ENCODE data around the gene DNAJC6. TPM values are rescaled to one million over a fixed set of nuclear protein-coding genes. Genes with fewer than 3 reads are reported as not detected.

The DNAJC6 gene
- total RNA-seq, 2 experiments from 2014 or later = 1.4 TPM

DNA sequence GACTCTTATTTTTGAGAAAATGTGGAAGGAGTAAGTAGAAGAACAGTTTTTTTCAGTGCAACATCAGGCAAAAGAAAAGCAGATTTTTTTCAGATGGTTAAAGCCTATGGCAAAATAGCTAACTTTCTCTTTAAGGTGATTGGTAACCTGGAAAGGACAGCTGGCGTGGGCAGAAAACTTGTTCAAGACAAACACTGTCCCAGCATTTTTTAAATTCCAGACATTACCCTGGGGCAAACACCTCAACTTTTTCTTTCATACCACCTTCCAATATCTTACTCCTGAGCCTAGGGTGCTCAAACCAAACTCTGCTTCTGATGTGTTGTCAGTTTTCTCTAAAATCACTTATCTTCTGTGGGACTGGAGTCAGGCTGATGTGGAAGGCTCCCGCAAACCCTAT lies 108.4 kb downstream of the DNAJC6 start:
- no peaks in the 10 kb centered on the region for H3K9me3 Mint-ChIP-seq (ENCODE audit: insufficient read depth)
- peaks cover 19% of the 10 kb centered on the region for H3K4me1 Mint-ChIP-seq (ENCODE audit: low read depth)
- DNase-seq (no peak), ATAC-seq (no peak)
- H3K36me3 Mint-ChIP-seq (ENCODE audit: low read depth) = no peaks in the 10 kb centered on the region
- no peak overlapping the region for H3K27ac Mint-ChIP-seq
- ChIA-PET CTCF (interaction anchor here (0.8 to 2.9 kb wide), 3 partner anchors 11 to 208 kb away, joined by 3 to 10 read pairs (median 5); no protein-coding TSS in a partner anchor), POLR2A (interaction anchor here (1.1 kb wide), 1 partner anchor 28 kb away, joined by 4 read pairs; no protein-coding TSS in a partner anchor)
- no peak overlapping the region for H3K4me3 Mint-ChIP-seq
- peaks cover 16% of the 10 kb centered on the region for H3K27me3 Mint-ChIP-seq (ENCODE audit: low read depth)

DNA sequence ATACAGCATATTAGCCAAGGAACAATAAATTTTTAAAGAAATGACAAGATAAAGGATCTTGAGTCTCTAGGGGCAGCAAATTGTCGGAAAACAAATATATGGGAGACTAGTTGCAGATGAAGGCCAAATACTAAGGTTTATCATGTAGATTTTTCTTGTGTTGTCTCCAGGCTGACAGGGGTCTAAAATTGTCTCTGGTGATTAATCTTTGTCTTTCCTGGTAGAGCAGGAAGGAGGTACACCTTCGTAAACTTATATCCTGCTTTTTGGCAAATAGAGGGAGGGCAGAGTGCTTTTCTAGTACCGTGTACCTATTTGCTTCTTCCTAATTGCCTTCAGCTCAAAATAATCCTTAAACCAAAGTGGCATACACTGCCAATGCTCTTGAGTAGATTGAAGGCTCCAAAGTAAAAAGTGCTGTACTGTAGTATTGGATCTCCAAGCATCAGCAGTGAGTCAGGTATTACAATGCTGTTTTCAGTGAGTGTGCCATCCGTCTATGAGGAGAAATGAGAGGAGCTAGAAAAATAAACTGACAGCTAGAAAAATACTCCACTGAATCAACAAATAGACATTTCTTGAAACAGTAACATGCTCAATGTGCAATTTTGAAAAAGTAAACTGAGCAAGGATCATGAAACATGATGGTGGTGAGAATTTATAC lies 109.3 kb downstream of the DNAJC6 start:
- CTCF ChIA-PET = interaction anchor here (0.7 to 2.9 kb wide), 7 partner anchors 12 to 356 kb away, joined by 3 to 11 read pairs (median 3); no protein-coding TSS in a partner anchor
- Mint-ChIP-seq H3K27ac (no peak overlapping the region), H3K27me3 (ENCODE audit: low read depth) (peaks cover 13% of the 10 kb centered on the region), H3K4me1 (ENCODE audit: low read depth) (peaks cover 19% of the 10 kb centered on the region), H3K4me3 (peak overlapping the region; percentile 26), H3K9me3 (ENCODE audit: insufficient read depth) (no peaks in the 10 kb centered on the region), H3K36me3 (ENCODE audit: low read depth) (peaks cover 2% of the 10 kb centered on the region)
- ATAC-seq (no peak), DNase-seq (no peak)
- POLR2A ChIA-PET = interaction anchor here (1.0 kb wide), 2 partner anchors 16 to 26 kb away, joined by 3 to 5 read pairs; no protein-coding TSS in a partner anchor

DNA sequence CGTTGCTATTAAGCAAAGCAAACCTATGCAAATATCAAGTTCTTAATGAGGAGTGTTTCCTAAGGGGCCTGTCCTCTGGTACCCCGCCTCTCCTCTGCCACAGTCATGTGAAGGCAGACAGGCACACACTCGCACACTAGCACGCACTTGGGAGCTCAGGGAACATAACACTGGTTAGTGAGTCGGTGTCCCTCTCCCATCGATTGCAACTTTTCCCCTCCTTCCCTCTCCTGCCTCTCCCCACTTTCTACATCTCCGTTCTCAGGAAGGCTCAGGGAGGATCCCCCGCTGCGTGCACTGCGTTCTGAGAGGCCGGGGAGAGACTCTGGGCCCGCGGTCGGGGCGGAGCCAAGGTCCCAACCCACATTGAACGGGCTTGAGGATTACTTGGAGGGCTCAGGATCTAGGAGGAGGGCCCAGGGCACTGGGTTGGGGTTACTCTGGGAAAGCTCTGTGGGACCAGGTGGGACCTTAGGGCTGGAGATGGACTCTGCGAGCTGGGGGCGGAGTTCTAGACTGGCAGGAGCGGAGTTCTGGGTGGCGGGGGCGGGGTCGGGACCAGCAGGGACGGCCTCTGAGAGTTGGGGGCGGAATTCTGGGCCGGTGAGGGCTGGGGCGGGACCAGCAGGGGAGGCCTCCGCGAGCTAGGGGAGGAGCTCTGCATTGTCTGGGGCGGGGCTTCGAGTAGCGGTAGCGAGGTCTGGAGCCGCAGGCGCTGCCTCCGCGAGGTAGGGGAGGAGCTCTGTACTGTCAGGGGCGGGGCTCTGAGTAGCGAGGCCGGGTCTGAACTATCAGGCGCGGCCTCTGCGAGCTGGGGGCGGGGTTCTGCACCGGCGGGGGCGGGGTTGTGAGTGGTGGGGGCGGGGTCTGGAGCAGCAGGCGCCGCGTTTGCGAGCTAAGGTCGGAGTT lies 110.6 kb downstream of the DNAJC6 start:
- Mint-ChIP-seq H3K4me1 (ENCODE audit: low read depth) (peaks cover 26% of the 10 kb centered on the region), H3K4me3 (no peak overlapping the region), H3K27me3 (ENCODE audit: low read depth) (peaks cover 12% of the 10 kb centered on the region), H3K36me3 (ENCODE audit: low read depth) (peaks cover 11% of the 10 kb centered on the region), H3K27ac (peak overlapping the region; percentile 89), H3K9me3 (ENCODE audit: insufficient read depth) (no peaks in the 10 kb centered on the region)
- CTCF ChIA-PET = interaction anchor here (0.7 to 1.7 kb wide), 12 partner anchors 10 to 357 kb away, joined by 3 to 11 read pairs (median 4); no protein-coding TSS in a partner anchor
- POLR2A ChIA-PET = interaction anchor here (1.0 kb wide), 1 partner anchor 27 kb away, joined by 5 read pairs; no protein-coding TSS in a partner anchor
- peak; percentile 99 for DNase-seq
- peak; percentile 96 for ATAC-seq

DNA sequence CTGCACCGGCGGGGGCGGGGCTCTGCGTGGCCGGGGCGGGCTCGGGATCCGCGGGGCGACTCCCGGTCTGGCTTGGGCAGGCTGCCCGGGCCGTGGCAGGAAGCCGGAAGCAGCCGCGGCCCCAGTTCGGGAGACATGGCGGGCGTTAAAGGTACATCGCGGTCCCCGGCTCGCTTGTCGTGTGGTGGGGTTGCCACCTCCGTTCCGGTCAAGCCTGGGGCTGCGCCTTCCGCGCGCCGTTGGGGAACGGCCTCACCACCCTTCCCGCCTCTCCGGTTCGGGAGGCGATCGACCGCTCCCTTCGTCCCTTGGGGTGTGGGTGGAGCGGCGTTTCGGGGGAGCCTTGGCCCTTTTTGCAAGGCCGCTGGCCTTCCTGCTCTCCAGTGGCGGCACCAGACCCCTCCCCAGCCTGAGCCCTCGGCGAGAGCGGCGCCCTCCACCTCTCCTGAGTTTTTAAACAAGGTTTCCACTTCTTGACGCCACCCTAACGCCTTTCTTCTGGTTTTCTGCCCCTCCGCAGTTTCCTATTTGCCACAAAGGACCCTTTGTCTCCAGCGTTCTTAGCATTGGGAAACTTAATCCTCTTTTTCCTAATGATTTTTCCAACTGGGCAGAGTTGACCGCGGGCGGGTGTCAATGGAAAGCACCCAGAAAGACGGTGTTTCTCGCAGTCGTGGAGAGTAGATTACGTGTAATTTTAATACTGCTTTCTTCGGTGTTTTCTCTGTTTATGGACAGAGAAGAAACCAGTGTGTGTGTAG lies 111.4 kb downstream of the DNAJC6 start, which contains the start of the genes LEPR and LEPROT:
TSS of gene LEPR (plus strand) at position 79 of the 761 bp plus-strand sequence. CDS start 144,898 bp downstream, outside the sequence.
TSS of gene LEPROT (plus strand) at position 79 of the 761 bp plus-strand sequence. CDS start at position 136, 57 bp downstream.
- no peaks in the 10 kb centered on the region for H3K9me3 Mint-ChIP-seq (ENCODE audit: insufficient read depth)
- H3K4me1 Mint-ChIP-seq (ENCODE audit: low read depth) = peaks cover 26% of the 10 kb centered on the region
- POLR2A ChIA-PET = interaction anchor here (0.6 kb wide), 1 partner anchor 457 kb away, joined by 3 read pairs; no protein-coding TSS in a partner anchor
- peaks cover 20% of the 10 kb centered on the region for H3K36me3 Mint-ChIP-seq (ENCODE audit: low read depth)
- ATAC-seq = no peak
- peaks cover 9% of the 10 kb centered on the region for H3K27me3 Mint-ChIP-seq (ENCODE audit: low read depth)
- DNase-seq = no peak
- peak within 1 kb of the TSS; percentile 89 for H3K27ac Mint-ChIP-seq
- CTCF ChIA-PET = interaction anchor here (0.9 to 1.7 kb wide), 8 partner anchors 9 to 185 kb away, joined by 3 to 11 read pairs (median 6); no protein-coding TSS in a partner anchor
- H3K4me3 Mint-ChIP-seq = no peak within 1 kb of the TSS

DNA sequence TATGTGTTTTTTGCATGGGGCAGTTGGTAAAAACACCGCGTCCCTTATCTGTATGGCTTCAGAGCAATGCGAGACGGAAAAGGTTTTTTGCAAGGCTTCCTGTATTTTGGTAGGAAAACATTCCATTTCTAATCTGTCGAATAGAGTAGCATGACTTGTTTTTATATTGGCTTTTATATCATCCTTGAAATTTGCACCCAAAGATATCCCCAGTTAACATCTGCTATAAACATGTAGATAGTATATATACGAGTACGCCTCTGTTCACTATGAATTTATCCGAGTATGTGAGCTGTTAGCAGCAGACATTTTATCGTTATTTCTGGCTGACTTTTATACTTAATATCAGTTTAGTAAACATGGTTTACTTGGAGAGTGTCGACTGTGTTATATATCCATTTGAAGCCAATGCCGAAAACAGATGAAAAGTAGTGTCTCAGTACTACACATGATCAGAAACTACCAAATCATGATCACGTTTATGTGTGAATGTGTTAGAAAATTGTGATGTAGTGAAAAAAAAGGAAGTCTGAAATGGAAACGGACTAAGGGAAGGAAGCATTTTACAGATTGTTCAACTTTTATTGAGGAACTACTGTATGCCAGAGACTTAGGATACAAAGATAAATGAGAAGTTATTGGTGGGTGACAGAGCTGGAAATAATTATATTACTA lies 112.1 kb downstream of the DNAJC6 start:
- H3K27me3 Mint-ChIP-seq (ENCODE audit: low read depth) = peaks cover 8% of the 10 kb centered on the region
- peaks cover 26% of the 10 kb centered on the region for H3K36me3 Mint-ChIP-seq (ENCODE audit: low read depth)
- H3K4me1 Mint-ChIP-seq (ENCODE audit: low read depth) = peaks cover 26% of the 10 kb centered on the region
- H3K27ac Mint-ChIP-seq = no peak overlapping the region
- no peak for DNase-seq
- no peak overlapping the region for H3K4me3 Mint-ChIP-seq
- POLR2A ChIA-PET = interaction anchor here (0.6 kb wide), 1 partner anchor 458 kb away, joined by 3 read pairs; no protein-coding TSS in a partner anchor
- no peak for ATAC-seq
- H3K9me3 Mint-ChIP-seq (ENCODE audit: insufficient read depth) = no peaks in the 10 kb centered on the region
- CTCF ChIA-PET = interaction anchor here (1.5 kb wide), 1 partner anchor 10 kb away, joined by 6 read pairs; no protein-coding TSS in a partner anchor

DNA sequence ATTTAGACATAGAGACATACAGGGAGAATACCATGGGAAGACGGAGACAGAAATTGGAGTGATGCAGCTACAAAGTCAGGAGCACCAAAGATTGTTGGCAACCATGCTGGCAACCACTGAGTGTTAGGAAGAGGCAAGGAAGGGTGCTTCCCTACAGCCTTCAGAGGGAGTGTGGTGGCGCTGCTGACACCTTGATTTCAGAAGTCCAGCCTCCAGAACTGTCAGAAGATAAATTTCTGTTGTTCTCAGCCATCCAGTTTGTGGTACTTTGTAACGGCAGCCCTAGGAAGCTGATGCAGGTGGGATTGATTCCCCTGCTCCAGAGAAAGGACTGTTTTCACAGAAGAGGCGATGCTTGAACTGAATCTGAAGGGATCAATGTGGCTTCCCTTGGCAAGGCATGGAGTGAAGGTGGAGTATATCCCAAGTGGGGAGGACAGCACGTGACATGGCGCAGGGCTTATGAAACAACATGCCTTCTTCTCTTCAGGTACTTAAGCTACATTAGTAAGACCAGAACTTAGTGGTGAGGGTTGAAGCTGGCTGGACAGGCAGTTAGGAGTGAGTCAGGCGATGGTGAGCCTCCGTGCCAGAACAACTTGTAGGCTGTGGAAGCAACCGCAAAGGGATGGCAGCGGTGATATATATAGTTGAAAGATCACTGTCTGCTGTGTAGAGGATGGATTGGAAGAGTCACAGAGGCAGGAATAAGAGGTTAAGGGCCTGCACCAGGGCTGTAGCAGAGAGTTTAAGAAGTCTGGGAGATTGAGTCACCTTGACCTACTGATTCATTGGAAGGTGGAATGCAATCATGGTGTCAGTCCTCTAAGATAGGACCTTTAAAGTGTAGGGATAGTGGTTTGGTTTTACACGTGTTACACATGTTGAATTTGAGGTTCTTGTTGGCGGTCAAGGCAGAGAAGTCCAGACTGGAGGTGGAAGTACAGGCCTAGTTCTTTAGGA lies 113.2 kb downstream of the DNAJC6 start:
- H3K36me3 Mint-ChIP-seq (ENCODE audit: low read depth) = peaks cover 26% of the 10 kb centered on the region
- ChIA-PET CTCF (interaction anchor here (1.0 to 1.5 kb wide), 3 partner anchors 9 to 265 kb away, joined by 3 to 6 read pairs (median 3); no protein-coding TSS in a partner anchor), POLR2A (no interaction called here)
- no peak for DNase-seq
- H3K27me3 Mint-ChIP-seq (ENCODE audit: low read depth) = peaks cover 5% of the 10 kb centered on the region
- peaks cover 23% of the 10 kb centered on the region for H3K4me1 Mint-ChIP-seq (ENCODE audit: low read depth)
- no peaks in the 10 kb centered on the region for H3K9me3 Mint-ChIP-seq (ENCODE audit: insufficient read depth)
- H3K27ac Mint-ChIP-seq = no peak overlapping the region
- H3K4me3 Mint-ChIP-seq = no peak overlapping the region
- no peak for ATAC-seq

DNA sequence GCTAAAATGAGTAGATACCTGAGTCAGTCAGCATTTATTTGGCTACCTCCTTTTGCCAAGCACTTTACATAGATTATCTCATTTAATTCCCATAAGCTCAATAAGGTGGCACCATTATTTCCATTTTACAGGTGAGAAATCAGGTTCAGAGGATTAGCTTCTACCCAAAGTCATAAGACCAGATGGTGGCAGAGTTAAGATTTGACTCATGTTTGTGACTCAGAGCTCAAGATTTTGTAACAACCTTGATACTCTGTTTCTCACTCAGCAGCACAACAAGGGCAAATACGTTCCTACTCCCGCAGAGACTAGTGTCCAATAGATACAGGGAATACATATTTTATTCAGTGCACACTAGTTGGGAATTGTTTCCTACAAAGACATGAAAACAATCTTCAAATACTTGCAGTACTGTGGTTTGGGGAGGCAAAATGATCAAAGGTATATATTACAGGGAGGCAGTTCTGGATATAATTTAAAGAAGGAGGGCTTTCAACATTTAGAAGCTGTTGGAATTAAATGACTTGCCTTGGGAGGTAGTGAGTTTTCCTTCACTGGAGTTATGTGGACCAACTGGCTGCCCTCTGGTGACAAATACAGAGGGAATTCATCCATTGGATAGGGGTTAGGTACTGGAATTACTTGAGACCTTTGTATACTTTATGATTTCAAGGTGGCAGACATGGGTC lies 114.7 kb downstream of the DNAJC6 start:
- ChIA-PET CTCF (interaction anchor here (0.7 to 1.1 kb wide), 4 partner anchors 30 to 264 kb away, joined by 3 to 6 read pairs (median 4); no protein-coding TSS in a partner anchor), POLR2A (interaction anchor here (0.6 kb wide), 1 partner anchor 156 kb away, joined by 5 read pairs; no protein-coding TSS in a partner anchor)

DNA sequence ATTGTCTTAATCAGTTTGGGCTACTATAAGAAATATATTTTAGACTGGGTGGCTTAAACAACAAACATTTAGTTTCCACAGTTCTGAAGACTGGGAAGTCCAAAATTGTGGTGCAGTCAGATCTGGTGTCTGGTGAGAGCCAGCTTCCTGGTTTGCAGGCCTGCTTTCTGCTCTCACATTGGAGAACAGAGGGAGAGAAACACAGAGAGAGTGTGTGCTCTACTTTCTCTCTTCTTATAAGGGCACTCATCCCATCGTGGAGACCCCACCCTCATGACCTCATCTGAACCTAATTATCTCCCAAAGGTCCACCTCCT lies 115.2 kb downstream of the DNAJC6 start:
- ChIA-PET POLR2A (no interaction called here), CTCF (interaction anchor here (1.0 to 1.1 kb wide), 2 partner anchors 170 to 263 kb away, joined by 3 to 5 read pairs; no protein-coding TSS in a partner anchor)
- H3K27ac Mint-ChIP-seq = no peak overlapping the region
- peaks cover 29% of the 10 kb centered on the region for H3K36me3 Mint-ChIP-seq (ENCODE audit: low read depth)
- H3K4me1 Mint-ChIP-seq (ENCODE audit: low read depth) = peaks cover 13% of the 10 kb centered on the region
- DNase-seq (no peak), ATAC-seq (no peak)
- no peaks in the 10 kb centered on the region for H3K9me3 Mint-ChIP-seq (ENCODE audit: insufficient read depth)
- no peak overlapping the region for H3K4me3 Mint-ChIP-seq
- H3K27me3 Mint-ChIP-seq (ENCODE audit: low read depth) = no peaks in the 10 kb centered on the region

More for the DNA sequence above, 114.7 kb downstream of the DNAJC6 start:
- H3K4me1 Mint-ChIP-seq (ENCODE audit: low read depth) = peaks cover 16% of the 10 kb centered on the region
- H3K27ac Mint-ChIP-seq = no peak overlapping the region
- DNase-seq (no peak), ATAC-seq (no peak)
- H3K4me3 Mint-ChIP-seq = no peak overlapping the region
- H3K27me3 Mint-ChIP-seq (ENCODE audit: low read depth) = no peaks in the 10 kb centered on the region
- H3K9me3 Mint-ChIP-seq (ENCODE audit: insufficient read depth) = no peaks in the 10 kb centered on the region
- H3K36me3 Mint-ChIP-seq (ENCODE audit: low read depth) = peaks cover 29% of the 10 kb centered on the region

DNA sequence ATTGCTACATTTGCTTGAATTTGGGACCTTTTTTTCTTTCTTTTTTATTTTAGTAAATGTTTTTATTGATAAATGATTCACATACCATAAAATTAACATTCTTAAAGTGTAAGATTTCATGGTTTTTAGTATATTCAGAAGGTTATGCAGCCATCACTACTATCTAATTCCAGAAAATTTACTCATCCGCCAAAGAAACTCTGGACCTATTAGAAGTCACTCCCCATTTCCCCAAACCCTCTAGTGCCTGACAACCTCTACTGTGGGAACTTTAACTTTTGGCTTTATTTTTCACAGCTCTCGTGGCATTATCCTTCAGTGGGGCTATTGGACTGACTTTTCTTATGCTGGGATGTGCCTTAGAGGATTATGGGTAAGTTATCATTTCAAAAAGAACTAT lies 115.7 kb downstream of the DNAJC6 start:
- H3K4me1 Mint-ChIP-seq (ENCODE audit: low read depth) = peaks cover 9% of the 10 kb centered on the region
- no peak for DNase-seq
- H3K9me3 Mint-ChIP-seq (ENCODE audit: insufficient read depth) = no peaks in the 10 kb centered on the region
- H3K36me3 Mint-ChIP-seq (ENCODE audit: low read depth) = peaks cover 29% of the 10 kb centered on the region
- no peaks in the 10 kb centered on the region for H3K27me3 Mint-ChIP-seq (ENCODE audit: low read depth)
- POLR2A ChIA-PET = no interaction called here
- H3K4me3 Mint-ChIP-seq = no peak overlapping the region
- CTCF ChIA-PET = interaction anchor here (1.3 kb wide), 1 partner anchor 34 kb away, joined by 4 read pairs; no protein-coding TSS in a partner anchor
- H3K27ac Mint-ChIP-seq = no peak overlapping the region
- no peak for ATAC-seq

Measured in activated CD8-positive, alpha-beta T cell treated with anti-CD3 and anti-CD28 coated beads, Interleukin-2, amount 10 ng/mL, durations not matched to agents 7 days and 5 days (primary cell).